ENCODE results near the gene MBL2.

Gene MBL2

GRCh38 chr10:52771534-52772445 is 794 bp downstream of the MBL2 start:
- no peak for DNase-seq (ENCODE audit: low read depth)

GRCh38 chr10:52770904-52771303 is 1.7 kb downstream of the MBL2 start:
- no peak for DNase-seq (ENCODE audit: low read depth)

GRCh38 chr10:52769966-52770365 is 2.6 kb downstream of the MBL2 start:
- no peak for DNase-seq (ENCODE audit: low read depth)

GRCh38 chr10:52768001-52768532 is 4.5 kb downstream of the MBL2 start:
- no peak for DNase-seq (ENCODE audit: low read depth)

- DNase-seq (ENCODE audit: low read depth) = no peak
Observed at GRCh38 chr10:52762088-52762487, 10.5 kb downstream of the MBL2 start.

- DNase-seq (ENCODE audit: low read depth) = no peak
Observed at GRCh38 chr10:52759154-52759553, 13.4 kb downstream of the MBL2 start.

GRCh38 chr10:52758406-52758805 is 14.2 kb downstream of the MBL2 start:
- DNase-seq (ENCODE audit: low read depth) = no peak

GRCh38 chr10:52757773-52758172 is 14.8 kb downstream of the MBL2 start:
- no peak for DNase-seq (ENCODE audit: low read depth)

GRCh38 chr10:52756966-52757365 is 15.6 kb downstream of the MBL2 start:
- DNase-seq (ENCODE audit: low read depth) = no peak

GRCh38 chr10:52756295-52756694 is 16.3 kb downstream of the MBL2 start:
- DNase-seq (ENCODE audit: low read depth) = no peak

GRCh38 chr10:52755297-52756062 is 17.1 kb downstream of the MBL2 start:
- DNase-seq (ENCODE audit: low read depth) = no peak

- no peak for DNase-seq (ENCODE audit: low read depth)
Observed at GRCh38 chr10:52752801-52753445, 19.7 kb downstream of the MBL2 start.

- no peak for DNase-seq (ENCODE audit: low read depth)
Observed at GRCh38 chr10:52752261-52752660, 20.3 kb downstream of the MBL2 start.

GRCh38 chr10:52751337-52751736 is 21.2 kb downstream of the MBL2 start:
- DNase-seq (ENCODE audit: low read depth) = no peak

GRCh38 chr10:52750629-52751028 is 22.0 kb downstream of the MBL2 start:
- no peak for DNase-seq (ENCODE audit: low read depth)

- DNase-seq (ENCODE audit: low read depth) = no peak
Observed at GRCh38 chr10:52747694-52748093, 24.9 kb downstream of the MBL2 start.

GRCh38 chr10:52746169-52746568 is 26.4 kb downstream of the MBL2 start:
- DNase-seq (ENCODE audit: low read depth) = no peak

- DNase-seq (ENCODE audit: low read depth) = no peak
Observed at GRCh38 chr10:52744057-52744805, 28.4 kb downstream of the MBL2 start.

- DNase-seq (ENCODE audit: low read depth) = no peak
Observed at GRCh38 chr10:52742731-52743130, 29.9 kb downstream of the MBL2 start.

- no peak for DNase-seq (ENCODE audit: low read depth)
Observed at GRCh38 chr10:52741851-52742250, 30.7 kb downstream of the MBL2 start.

- no peak for DNase-seq (ENCODE audit: low read depth)
Observed at GRCh38 chr10:52740913-52741675, 31.5 kb downstream of the MBL2 start.
